Measurements from ENCODE around the gene CDO1.

The CDO1 gene

DNA sequence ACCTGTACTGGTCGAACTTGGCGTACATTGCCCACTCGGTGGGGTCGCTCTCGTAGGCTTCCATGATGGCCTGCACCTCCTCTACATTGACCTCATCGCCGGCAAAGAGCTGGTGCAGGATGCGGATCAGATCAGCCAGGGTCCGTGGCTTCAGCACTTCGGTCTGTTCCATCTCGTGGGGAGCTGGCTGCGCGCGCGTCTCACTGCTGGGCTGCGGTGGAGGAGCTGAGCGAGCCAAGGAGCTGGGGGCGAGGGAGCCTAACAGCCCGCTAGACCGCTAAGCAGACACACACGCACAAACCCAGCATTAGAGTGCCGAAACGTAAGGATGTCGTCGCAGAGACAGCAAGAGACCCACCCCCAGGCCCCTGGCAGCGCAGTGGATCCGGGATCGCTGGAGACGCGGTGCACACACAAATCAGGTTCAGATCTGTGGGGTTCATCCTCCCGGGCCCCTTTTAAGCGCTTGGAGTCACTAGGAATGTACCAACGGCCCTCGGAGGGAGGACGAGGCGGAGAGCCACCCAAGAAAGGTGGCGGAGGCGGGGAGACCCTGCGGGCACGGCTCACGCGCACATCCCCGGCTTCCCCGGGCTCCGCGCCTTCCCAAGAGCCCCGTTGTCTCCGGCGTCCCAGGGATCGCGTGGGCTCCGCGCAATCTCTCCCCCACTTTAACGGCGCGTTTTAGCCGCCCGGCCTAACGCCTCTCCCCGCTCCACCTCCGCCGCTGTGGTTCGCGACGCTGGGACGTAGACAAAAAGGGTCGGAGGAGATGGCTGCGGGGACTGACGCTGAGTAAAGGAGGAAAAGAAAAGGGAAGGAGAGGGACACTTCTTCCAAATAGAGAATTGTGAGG lies at the start of gene CDO1:
CDO1 (minus strand) TSS at position 434 of the 856 bp plus-strand sequence; CDS start at position 172, 262 bp downstream.
- peak; percentile 4 to 31 for DNase-seq

DNA sequence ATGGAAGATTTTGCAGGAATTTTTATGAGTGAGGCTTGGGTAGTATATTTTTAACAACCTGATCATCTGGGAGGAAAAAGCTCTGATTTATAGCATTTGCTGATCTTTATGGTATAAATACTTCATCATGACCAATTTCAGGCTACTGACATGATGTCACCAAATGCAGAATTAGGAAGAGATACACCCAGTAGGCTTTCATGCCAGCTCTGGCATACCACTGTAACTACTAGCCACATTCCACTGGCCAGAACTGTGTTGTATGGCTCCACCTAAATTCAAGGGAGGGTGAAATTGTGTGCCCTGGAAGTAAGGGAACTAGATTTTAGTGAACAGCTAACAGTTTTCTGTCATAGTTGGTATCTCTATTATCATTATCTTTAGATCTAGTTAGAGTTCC lies 42.9 kb upstream of the CDO1 start:
- DNase-seq, result no peak

DNA sequence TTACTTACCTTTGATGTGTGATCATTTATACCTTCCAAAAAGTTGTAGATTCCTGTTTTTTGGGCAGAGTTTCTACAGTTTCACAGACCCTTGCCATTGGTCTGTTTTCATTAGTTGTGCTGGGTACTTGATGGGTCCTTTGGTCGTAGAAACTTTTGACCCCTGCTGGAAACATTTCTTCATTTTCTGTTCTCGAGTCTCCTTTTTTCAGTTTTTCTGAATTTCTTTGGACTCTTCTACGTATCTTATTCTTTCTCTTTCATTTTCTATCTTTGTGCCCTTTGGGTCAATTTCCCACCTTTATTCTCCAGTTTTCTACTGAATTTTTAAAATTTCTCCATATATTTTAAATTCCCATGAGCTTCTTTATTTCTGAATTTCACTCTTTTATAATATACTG lies 41.9 kb upstream of the CDO1 start:
- no peak for DNase-seq

DNA sequence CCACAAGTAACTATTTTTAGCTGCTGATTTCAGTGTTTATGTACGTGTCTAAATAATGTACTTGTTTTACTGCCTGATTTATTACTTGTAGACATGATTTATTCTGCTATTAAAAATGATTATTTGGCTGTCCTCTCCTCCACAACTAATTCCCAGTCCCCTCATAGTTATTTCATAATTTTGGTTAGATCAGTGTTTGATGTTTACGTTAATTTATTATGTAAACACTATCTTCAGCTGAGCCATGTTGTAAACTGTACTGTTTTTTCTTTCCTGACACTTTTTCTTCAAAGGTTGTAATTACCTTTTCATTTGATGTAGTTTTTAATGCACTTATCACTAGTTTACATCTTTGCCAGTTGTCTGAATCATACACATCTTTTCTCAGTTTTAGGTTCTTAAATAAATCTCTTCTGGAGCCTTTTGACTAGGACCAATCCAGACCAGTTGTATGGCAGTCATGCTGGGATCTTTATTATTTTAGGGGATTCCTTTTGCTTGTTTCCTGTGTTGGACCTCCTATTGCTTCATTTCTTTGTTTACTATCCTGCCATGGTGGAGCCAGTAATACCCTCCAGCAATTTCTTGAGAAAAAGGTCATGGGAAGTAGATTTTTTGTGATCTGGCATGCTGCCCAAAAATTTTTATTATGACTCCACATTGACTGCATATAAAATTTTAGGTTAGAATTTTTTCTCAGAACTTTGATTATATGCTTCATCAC lies 41.3 kb upstream of the CDO1 start:
- DNase-seq, result no peak

DNA sequence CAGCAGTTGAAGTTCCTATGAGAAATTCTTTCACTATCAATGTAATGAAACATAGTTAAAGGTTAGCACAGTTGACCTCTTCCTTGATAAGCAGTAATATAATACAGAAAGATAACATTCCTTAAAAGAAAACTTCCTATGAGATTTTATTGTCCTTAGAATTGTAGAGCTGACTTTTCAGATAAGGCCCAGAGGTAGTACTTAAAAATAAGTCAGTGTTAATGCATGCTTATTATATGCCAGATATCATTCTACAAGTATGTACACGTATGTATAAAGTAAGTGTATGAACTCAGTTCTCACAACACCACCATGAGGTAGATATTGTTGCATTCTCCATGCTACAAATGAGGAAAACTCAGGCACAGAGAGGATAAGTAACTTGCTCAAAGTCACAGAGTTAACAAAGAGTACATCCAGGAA lies 40.6 kb upstream of the CDO1 start:
- no peak for DNase-seq

DNA sequence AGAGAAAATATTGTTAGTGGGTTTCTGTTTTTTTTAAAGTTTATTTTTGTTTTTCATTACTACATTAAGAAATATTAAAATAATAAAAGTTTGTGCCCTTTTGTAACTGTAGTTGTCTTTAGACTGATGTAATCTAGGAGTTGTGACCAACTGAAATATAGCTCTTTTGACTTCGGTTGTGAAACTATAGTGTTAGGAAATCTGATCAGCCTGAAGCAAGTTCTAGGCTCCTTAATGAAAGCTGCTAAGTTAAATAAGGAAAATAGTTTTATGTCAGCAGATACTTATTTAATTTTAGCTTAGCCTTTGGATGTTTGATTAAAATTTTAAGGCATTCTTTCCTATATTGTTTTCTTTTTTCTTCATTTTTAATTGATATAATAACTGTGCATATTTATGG lies 39.5 kb upstream of the CDO1 start:
- DNase-seq, result no peak

DNA sequence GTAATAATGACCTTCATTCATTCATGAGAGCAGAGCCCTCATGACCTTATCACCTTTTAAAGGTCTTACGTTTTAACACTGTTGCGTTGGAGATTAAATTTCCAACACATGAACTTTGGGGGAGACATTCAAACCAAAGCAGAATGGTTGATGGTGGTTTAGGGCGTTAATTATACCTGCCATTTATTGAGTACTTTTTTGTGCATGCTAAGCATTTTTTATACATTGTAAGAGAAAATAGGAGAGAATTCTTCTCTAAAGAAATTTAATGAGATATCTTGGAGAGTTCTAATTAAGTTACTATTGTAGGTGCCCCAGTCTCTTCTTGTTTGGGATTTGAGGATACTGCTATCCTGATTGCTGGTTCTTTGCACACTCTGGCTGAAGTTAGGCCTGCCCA lies 37.7 kb upstream of the CDO1 start:
- no peak for DNase-seq

DNA sequence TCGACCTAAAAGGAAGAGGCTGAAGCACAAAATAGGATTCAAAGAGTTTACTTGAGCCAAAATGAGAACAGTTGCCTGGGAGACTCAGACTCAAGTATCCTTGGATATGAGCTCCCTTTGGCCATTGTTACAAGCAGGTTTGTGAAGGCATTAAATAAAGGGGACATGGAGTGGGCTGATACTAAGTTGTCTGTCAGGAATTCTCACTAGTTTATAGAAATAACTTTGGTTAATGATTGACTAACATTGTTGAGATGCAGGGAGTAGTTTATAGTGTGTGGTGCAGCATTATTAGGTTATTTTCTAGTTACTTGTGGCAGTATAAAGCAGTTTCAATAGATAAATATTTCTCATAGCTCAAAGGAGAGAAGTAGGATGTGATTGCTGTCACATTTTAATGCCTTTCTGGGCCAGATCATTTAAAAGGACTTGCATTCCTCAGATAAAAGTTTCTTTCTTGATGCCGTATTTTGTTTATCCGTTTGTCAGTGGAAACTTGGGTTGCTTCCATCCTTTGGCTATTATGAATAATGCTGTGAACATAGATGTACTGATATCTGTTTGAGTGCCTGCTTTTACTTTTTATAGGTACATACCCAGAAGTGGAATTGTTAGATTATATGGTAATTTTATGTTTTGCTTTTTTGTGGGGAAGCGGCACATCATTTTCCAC lies 34.4 kb upstream of the CDO1 start:
- DNase-seq, result no peak

DNA sequence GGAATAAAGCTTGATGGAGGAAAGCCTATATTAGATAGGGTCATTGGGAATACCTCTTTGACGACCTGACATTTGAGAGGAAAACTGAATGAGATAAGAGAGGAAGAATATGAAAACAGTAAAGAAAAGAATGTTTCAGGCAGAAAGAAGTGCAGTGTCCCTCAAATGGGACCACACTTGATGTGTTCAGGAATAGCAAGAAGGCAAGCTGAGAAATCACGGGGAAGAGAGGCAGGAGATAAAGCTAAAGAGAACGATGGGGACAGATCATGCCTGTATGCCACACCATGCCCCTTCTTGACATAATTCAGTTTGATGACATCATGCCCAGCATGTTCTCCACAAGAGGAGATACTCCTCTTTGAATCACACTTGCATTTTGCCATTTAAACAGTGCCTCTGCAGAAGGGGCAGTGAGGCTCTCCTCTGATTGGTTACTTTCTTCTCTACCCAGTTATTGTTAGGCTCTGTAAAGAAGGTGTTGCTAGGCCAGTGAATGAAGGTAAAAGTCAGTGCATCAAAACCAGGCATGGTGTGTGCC lies 32.9 kb upstream of the CDO1 start:
- no peak for DNase-seq

DNA sequence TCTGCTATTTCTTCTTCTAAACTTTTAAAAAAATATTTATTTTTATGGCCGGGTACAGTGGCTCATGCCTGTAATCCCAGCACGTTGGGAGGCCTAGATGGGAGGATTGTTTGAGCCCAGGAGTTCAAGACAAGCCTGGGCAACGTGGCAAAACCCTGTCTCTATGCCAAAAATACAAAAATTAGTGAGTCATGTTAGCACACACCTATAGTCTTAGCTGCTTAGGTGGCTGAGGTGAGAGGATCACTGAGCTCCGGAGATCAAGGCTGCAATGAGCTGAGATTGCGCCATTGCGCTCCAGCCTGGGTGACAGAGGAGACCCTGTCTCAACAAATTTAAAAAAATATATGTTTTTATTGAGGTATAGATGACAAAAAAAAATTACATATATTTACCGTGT lies 30.8 kb upstream of the CDO1 start:
- no peak for DNase-seq

DNA sequence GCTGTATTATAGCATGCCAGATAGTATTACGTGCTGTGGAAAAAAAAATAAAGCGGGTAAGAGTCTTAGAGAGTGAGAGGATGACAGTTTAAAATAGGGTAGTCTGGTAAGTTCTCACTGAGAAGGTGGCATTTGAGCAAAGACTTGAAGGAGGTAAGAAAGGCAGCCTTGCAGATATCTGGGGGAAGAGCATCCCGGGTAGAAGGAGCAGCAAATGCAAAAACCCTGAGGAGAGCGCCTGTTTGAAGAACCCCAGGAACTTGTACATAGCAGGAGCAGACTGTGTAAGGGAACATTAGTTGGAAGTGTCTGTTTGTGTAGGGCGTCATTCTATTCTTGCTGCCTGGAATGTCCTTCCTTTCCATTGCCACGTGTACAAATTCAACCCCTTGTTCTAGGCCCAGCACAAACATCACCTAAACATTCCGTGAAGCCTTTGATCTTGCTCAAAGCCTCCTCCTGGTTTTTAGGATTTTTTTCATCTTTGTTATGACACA lies 27.9 kb upstream of the CDO1 start:
- DNase-seq, result no peak

DNA sequence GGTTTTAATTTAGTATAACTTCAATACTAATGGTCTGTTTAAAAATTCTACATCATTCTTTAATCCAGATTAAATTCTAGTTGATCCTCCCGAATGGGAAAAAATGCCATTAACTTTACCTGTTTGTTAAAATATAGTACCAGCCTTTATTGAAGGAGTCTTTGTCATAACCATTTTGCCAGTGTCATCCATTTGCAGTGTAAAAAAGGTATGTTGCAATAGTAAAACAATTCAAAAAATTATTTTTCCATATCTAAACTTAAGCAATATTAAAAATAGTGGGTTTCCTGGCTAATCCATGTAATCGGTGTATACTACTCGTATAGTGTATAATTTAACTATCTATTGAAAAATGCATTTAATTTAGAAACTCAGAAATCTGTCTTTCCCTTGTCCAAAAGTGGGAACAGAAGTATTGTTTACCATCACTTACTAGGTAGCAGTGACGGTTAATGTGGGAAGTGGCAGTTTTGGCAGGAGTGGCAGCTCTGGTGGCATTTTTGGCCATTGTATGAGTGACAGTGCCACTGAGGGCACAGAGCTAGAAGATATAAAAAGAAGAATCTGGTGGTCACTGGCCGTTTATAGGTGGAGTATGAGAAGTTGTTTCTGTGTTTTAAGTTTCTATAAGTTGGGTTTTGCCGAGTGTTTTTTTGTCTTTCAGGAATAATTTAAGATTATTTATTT lies 27.1 kb upstream of the CDO1 start:
- no peak for DNase-seq

DNA sequence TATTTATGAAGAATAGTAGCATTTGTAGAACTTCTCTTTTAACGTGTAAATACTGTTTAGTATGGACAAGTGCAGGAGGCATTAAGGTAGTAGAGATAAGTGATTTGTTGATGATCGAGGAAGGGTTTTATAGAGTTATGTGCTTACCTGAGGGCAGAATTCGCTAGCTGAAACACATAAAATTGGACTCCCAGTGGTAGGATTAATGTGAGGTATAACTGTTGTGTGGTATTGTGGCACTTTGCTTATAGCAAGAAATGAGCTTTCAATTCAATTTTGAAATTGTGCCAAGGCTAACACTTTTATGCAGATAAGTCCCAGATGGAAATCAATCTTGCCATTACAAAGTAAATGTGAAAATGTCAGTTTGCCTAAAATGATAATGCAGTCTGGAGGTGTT lies 26.5 kb upstream of the CDO1 start:
- no peak for DNase-seq

DNA sequence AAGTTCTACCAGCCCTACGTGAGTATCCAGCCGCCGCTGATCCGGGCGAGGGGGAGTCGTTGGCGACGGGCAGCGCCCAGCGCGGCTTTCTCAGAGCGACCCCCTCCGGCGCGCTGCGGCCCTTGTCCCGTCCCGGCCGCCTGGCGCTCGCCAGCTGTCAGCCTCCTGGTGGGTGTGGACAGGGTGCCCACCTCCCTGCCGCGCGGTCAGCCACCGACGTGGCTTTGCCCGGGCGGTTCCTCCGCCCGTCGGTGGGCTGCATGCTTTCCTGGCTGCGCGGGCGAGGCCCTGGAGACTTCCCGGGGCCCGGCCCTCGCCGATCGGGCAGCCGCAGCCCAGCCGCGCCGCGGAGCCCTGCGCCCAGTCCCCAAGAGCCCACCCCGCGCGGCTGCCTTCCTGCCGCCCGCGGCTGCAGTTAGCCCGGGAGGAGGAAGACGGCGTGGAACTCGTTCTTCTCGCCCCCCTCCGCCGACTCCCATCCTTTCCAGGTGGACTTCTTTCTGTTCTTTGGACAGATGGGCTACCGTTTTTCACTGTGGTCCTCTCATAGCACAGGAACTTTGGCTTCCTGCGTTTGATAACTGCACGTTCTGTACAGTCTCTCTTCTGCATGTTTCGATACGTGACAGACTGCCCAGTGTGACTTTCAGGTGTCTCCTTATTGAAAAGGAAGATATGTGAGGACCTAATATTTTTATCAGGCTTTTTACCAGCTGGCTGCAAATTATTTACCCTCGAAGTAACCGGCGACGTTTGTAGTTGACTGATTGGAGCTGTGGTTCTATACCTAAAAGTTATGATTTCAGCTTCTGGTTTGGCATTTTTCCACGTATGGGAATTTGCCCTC lies 25.9 kb upstream of the CDO1 start:
- DNase-seq, result peak; percentile 13 to 52

DNA sequence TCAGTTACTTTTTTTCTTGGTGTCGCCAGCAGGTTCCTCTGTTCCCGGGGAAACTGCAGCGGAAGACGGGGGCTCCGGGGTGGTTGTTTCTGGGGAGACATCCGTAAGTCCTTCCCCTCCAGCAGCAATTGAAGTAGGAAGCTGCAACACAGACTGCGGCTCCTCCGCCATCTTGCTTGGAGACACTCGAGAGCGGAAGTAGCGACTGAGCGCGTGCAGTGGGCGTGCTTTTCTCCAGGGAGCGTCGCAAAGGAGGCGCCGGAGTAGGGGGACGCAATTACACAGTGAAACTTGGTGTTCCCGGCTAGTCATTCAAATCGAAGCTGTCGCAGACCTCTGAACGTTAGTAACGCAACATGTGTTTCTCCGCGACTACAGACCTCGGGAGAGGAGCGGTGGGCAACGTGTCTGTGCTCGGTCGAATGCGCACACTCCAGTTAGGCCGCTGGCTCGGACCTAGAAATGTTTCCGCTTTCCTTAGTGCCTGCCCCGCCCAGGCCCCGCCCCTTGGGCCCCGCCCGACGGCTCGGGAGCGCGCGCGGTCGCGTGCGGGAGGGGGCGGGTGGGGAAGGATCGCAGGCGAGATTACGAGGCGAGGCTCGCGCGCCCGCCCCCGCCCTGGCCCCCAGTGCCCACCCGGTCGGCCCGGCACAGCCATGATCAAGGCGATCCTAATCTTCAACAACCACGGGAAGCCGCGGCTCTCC lies 25.1 kb upstream of the CDO1 start, which contains the start of the genes AP3S1 and ATG12:
AP3S1 (plus strand) TSS at position 554 of the 707 bp plus-strand sequence; CDS start at position 657, 103 bp downstream.
ATG12 (minus strand) TSS at position 184 of the 707 bp plus-strand sequence; CDS start at position 171, 13 bp downstream.
- peak; percentile 89 to 92 for DNase-seq

DNA sequence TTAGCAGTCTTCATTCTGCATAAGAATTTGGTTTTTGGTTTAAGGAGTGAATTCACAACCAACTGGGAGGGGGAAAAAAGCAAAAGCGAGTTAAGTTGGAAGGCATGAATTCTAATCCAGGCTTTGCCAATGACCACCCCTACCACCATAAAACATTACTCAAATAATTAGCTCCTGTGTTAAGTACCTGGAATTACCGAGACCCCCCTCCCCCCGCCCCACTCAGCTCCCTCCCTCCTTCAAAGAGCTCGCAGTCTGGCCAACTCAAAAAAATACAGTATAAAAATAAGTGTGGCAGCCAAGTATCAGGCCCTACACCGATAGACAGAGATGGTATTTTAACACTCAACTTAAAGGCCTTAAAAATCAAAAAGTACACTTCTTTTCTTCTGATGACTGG lies 24.4 kb upstream of the CDO1 start:
- no peak for DNase-seq

DNA sequence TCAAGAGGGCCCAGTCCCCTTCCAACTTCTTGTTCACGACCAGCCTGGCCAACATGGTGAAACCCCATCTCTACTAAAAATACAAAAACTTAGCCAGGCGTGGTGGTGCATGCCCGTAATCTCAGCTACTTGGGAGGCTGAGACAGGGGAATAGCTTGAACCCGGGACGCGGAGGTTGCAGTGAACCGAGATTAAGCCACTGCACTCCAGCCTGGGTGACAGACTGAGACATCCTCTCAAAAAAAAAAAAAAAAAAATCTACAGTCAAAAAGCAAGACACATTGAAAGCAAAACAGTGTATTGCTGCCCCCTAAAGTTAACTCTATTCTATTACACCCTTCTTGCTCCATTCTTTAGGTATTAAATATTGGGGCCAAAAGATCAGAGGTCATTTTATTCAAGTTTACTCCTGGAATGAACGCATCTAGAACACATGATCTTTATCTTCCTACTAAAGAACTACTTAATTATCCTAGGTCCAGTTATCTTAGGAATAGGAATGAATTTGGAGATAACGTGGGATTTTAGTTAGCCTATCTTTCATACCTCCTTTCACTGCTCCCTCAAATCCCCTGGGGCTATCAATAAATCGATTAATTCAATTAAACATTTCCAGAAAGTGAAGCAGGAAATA lies 22.5 kb upstream of the CDO1 start:
- DNase-seq, result peak; percentile 12 to 68

DNA sequence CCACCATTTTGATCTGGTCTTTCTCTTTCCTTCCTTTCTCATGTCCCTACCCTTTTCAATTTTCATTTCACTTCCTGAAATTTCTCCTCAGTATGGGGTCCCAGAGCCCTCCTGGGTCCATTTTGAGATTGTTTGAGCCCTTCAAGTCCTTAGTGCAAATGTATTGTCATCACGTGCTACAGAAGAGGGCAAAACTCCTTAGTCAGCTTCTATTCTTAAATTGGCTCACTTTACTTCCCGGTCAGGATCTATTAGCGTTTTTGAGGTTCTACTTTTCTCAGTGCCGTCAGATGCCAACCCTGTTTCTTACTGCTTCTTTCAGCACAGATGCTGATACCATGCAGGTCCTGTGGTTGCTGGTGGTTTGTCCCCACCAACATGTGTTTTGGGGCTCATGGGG lies 19.0 kb upstream of the CDO1 start:
- no peak for DNase-seq

DNA sequence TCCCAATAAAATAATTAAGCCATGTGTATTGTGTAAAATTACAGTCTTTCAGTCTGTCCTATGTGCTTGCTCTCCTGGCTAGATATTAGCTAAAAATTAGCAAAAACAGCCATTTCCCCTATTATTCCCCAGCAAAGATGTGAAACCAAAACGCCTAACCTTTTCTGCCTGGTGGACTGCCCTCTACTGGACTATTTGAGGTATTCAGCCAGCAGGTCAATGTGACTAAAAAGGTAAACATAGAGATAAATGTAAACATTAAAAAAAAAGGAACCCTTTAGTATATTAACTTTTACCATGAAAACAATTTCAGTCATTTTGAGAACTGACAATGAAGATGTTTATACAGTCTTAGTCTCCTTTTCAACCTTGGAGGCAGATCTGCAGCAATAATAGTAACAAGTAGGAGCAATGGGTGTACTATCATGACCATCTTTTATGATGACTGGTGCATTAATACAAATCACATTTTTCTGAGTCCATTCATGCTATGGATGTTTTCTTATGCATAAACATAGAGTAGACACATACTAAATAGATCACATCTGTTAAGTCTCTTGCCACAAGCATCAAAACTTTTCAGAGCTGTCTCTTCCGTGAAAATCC lies 14.8 kb upstream of the CDO1 start:
- peak in 1 of 2 experiments; percentile 33 for DNase-seq

DNA sequence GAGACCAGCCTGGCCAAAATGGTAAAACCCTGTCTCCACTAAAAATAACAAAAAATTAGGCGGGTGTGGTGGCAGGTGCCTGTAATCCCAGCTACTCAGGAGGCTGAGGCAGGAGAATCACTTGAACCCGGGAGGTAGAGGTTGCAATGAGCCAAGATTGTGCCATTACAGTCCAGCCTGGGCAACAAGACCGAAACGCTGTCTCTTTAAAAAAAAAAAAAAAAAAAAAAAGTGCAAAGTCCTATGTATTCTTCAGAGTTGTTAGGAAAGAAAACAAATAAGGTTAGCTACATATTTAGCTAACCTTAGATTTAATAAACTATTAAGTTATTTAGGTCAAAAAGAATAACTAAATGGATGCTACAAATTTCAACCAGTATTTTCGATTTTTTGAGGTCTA lies 13.5 kb upstream of the CDO1 start:
- DNase-seq, result no peak
